Measurements from ENCODE around the gene NKPD1. TPM values are rescaled to one million over a fixed set of nuclear protein-coding genes. Genes with fewer than 3 reads are reported as not detected.

The NKPD1 gene
- total and polyA plus RNA-seq, 4 donors = not detected

DNA sequence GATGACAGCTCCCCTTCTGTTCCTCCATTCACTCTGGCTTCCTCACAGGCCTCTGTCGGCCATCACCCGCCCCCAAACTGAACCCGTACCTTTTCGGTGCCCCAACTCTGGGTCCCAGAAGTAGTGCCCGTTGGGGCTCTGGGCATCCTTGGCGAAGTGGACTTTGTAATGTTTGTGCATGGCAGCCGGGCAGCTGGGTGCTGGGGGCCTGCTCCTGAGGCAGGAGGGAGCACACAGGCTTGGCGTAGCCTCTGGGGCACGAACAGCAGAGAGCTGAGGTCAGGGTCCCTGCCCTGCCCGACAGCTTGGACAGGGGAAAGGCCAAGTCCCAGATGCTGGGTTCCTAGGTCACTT lies 834 bp downstream of the NKPD1 start:
- Histone ChIP-seq H3K36me3 (ENCODE audit: control insufficient read depth in 4 of 4, insufficient read depth in 3 of 4, low read depth in 1 of 4, low read length in 3 of 4) (no peaks in the 10 kb centered on the region), H3K4me3 (ENCODE audit: low read depth in 1 of 3, low read length in 3 of 3) (no peak overlapping the region), H3K27me3 (ENCODE audit: control insufficient read depth in 4 of 4, insufficient read depth in 4 of 4, low read length in 3 of 4) (no peaks in the 10 kb centered on the region), H3K9me3 (ENCODE audit: control insufficient read depth in 4 of 4, low read length in 3 of 4) (no peaks in the 10 kb centered on the region), H3K27ac (ENCODE audit: low read depth in 1 of 2, low read length in 2 of 2) (no peak overlapping the region), H3K9ac (ENCODE audit: low read depth in 1 of 2, low read length in 2 of 2) (no peak overlapping the region), H3K4me1 (ENCODE audit: control insufficient read depth in 4 of 4, insufficient read depth in 4 of 4, low read length in 3 of 4) (peaks cover 0 to 10% (median 3%) of the 10 kb centered on the region in 4 donors)
- 59% methylated on average over 10 of the region's 10 CpGs for WGBS
- no peak for DNase-seq (ENCODE audit: low spot score)
- TF ChIP-seq, protein P1, sequence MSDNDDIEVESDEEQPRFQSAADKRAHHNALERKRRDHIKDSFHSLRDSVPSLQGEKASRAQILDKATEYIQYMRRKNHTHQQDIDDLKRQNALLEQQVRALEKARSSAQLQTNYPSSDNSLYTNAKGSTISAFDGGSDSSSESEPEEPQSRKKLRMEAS (IDR thresholded peaks at IDR 0.05) = no peak
- TF ChIP-seq HNF4A (conservative IDR thresholded peaks at IDR 0.05) (no peak), RXRA (IDR thresholded peaks at IDR 0.05) (no peak)

DNA sequence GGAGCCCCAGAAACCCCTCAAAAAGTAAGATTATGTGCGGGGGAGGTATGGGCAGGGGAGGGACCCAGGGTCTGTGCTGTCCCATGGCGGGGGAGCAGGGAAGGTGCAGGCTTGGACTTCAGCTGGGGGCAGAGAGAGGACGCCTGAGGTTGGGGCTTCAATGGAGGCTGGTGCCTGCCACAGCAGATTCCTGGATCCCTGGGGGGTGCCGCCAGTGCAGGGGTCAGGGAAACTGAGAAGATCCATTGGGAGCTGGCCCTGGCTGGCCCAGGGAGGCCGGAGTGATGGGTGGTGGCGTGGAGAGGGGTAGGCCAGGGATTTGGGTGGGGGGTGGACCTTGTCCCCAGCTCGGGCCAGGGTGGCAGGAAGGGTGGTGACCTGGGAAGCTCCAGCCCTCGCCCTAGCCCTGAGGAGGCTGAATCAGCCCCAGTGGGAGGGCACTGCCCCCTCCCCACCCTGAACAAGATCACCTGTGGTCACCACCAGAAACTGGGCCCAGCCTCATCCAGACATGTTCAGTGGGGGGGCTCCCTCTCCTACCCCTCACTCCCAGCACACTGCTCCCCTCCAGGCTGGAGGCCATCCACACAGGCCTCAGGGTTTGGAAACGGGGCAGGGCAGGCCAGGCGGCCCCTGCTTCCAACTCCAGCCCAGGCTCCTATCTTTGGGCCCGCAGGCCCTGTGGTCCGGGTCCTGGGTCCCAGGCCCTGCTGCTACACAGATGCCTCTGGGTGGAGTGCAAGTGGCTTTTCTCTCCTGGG lies 1.4 kb downstream of the NKPD1 start:
- Histone ChIP-seq H3K27ac (ENCODE audit: low read depth in 1 of 2, low read length in 2 of 2) (no peak overlapping the region), H3K4me1 (ENCODE audit: control insufficient read depth in 4 of 4, insufficient read depth in 4 of 4, low read length in 3 of 4) (peaks cover 0 to 10% (median 3%) of the 10 kb centered on the region in 4 donors), H3K4me3 (ENCODE audit: low read depth in 1 of 3, low read length in 3 of 3) (no peak overlapping the region), H3K9me3 (ENCODE audit: control insufficient read depth in 4 of 4, low read length in 3 of 4) (no peaks in the 10 kb centered on the region), H3K36me3 (ENCODE audit: control insufficient read depth in 4 of 4, insufficient read depth in 3 of 4, low read depth in 1 of 4, low read length in 3 of 4) (no peaks in the 10 kb centered on the region), H3K9ac (ENCODE audit: low read depth in 1 of 2, low read length in 2 of 2) (no peak overlapping the region), H3K27me3 (ENCODE audit: control insufficient read depth in 4 of 4, insufficient read depth in 4 of 4, low read length in 3 of 4) (peaks cover 0 to 1% (median 0%) of the 10 kb centered on the region in 4 donors)
- TF ChIP-seq NR2F2 (IDR thresholded peaks at IDR 0.05) = no peak
- TF ChIP-seq FOXA2 (IDR thresholded peaks at IDR 0.05) = no peak
- no peak for TF ChIP-seq HNF4G (IDR thresholded peaks at IDR 0.05)
- TF ChIP-seq GABPA (IDR thresholded peaks at IDR 0.05 in 1 of 2, conservative IDR thresholded peaks at IDR 0.05 in 1 of 2) = no peak
- TF ChIP-seq, protein P2, sequence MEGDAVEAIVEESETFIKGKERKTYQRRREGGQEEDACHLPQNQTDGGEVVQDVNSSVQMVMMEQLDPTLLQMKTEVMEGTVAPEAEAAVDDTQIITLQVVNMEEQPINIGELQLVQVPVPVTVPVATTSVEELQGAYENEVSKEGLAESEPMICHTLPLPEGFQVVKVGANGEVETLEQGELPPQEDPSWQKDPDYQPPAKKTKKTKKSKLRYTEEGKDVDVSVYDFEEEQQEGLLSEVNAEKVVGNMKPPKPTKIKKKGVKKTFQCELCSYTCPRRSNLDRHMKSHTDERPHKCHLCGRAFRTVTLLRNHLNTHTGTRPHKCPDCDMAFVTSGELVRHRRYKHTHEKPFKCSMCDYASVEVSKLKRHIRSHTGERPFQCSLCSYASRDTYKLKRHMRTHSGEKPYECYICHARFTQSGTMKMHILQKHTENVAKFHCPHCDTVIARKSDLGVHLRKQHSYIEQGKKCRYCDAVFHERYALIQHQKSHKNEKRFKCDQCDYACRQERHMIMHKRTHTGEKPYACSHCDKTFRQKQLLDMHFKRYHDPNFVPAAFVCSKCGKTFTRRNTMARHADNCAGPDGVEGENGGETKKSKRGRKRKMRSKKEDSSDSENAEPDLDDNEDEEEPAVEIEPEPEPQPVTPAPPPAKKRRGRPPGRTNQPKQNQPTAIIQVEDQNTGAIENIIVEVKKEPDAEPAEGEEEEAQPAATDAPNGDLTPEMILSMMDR (IDR thresholded peaks at IDR 0.05; ENCODE audit: low read depth, low read length, missing input control) = no peak
- no peak for TF ChIP-seq YY1 (IDR thresholded peaks at IDR 0.05)
- TF ChIP-seq, protein P1 (IDR thresholded peaks at IDR 0.05) = no peak
- no peak for TF ChIP-seq RAD21 (IDR thresholded peaks at IDR 0.05)
- TF ChIP-seq JUND (IDR thresholded peaks at IDR 0.05) = no peak
- 79% methylated on average over 12 of the region's 12 CpGs for WGBS
- no peak for DNase-seq (ENCODE audit: low spot score)

GRCh38 chr19:45158503-45159209 lies 2.1 kb downstream of the NKPD1 start:
- H3K27ac ChIP-seq (ENCODE audit: low read depth in 1 of 2, low read length in 2 of 2) = no peak overlapping the region
- H3K4me1 ChIP-seq (ENCODE audit: control insufficient read depth in 4 of 4, insufficient read depth in 4 of 4, low read length in 3 of 4) = peaks cover 0 to 15% (median 5%) of the 10 kb centered on the region in 4 donors
- H3K27me3 ChIP-seq (ENCODE audit: control insufficient read depth in 4 of 4, insufficient read depth in 4 of 4, low read length in 3 of 4) = peaks cover 0 to 6% (median under 1%) of the 10 kb centered on the region in 4 donors
- H3K9ac ChIP-seq (ENCODE audit: low read depth in 1 of 2, low read length in 2 of 2) = no peak overlapping the region
- H3K36me3 ChIP-seq (ENCODE audit: control insufficient read depth in 4 of 4, insufficient read depth in 3 of 4, low read depth in 1 of 4, low read length in 3 of 4) = no peaks in the 10 kb centered on the region
- H3K4me3 ChIP-seq (ENCODE audit: low read depth in 1 of 3, low read length in 3 of 3) = no peak overlapping the region
- DNase-seq (ENCODE audit: low spot score) = no peak
- WGBS = 80% methylated on average over 27 of the region's 27 CpGs
- H3K9me3 ChIP-seq (ENCODE audit: control insufficient read depth in 4 of 4, low read length in 3 of 4) = no peaks in the 10 kb centered on the region
- TF ChIP-seq ZBTB33 (IDR thresholded peaks at IDR 0.05) (no peak), JUND (IDR thresholded peaks at IDR 0.05) (no peak), GABPA (IDR thresholded peaks at IDR 0.05 in 1 of 2, conservative IDR thresholded peaks at IDR 0.05 in 1 of 2) (no peak), HNF4A (conservative IDR thresholded peaks at IDR 0.05) (no peak), FOXA1 (IDR thresholded peaks at IDR 0.05) (no peak), NR2F2 (IDR thresholded peaks at IDR 0.05) (no peak), YY1 (IDR thresholded peaks at IDR 0.05) (no peak), REST (IDR thresholded peaks at IDR 0.05) (no peak), HNF4G (IDR thresholded peaks at IDR 0.05) (no peak), RAD21 (IDR thresholded peaks at IDR 0.05) (no peak), RXRA (IDR thresholded peaks at IDR 0.05) (no peak), ATF3 (IDR thresholded peaks at IDR 0.05) (no peak), TAF1 (conservative IDR thresholded peaks at IDR 0.05) (no peak), SP1 (IDR thresholded peaks at IDR 0.05) (no peak)
- TF ChIP-seq, protein P1 (IDR thresholded peaks at IDR 0.05) = no peak
